Omental fat pad (tissue), 4 donors: ENCODE measurements around the gene ELMO2. TPM values are rescaled to one million over a fixed set of nuclear protein-coding genes. Genes with fewer than 3 reads are reported as not detected.

ENCODE experiments used
- ATAC-seq: fragments of 150-250 bp; one replicate; pipeline ENCODE4 v1.9.1; 2016; ENCODE audit warnings: mild to moderate bottlenecking, moderate library complexity; ENCODE audit not compliant: low FRiP score
- DNase-seq: peaks from one replicate; pipeline ENCODE4 v3.0.0-alpha.2; 2019; ENCODE audit warnings: low spot score
- CTCF ChIP-seq, 3 donors: fragments of 450-650 bp; IDR thresholded peaks; one replicate each; pipeline ENCODE4 v1.5.1; 2016 to 2017; ENCODE audit warnings: antibody characterized with exemption in 3 of 3, mild to moderate bottlenecking in 3 of 3, moderate library complexity in 2 of 3
- total RNA-seq, 4 donors: library from RNA; depleted of rRNA; stranded (reverse); fragments of >200 nt; gene quantifications; one replicate each; pipeline ENCODE4 v1.1.0, GENCODE V29; 2016

Gene ELMO2
- total RNA-seq, 4 donors from 2014 or later, result 30.7 to 57.6 (median 47.4) TPM

- ATAC-seq (peak; percentile 93), DNase-seq (peak; percentile 63)
- no peak for TF ChIP-seq CTCF (IDR thresholded peaks at IDR 0.05)
Measured at GRCh38 chr20:46363874-46364669, 42.3 kb downstream of the ELMO2 start.

- no peak for DNase-seq
Measured at GRCh38 chr20:46362921-46363867, 43.2 kb downstream of the ELMO2 start.

GRCh38 chr20:46361811-46362210, 44.6 kb downstream of the ELMO2 start:
- no peak for ATAC-seq
- no peak for DNase-seq
- no peak for TF ChIP-seq CTCF (IDR thresholded peaks at IDR 0.05)

More at GRCh38 chr20:46362921-46363867, 43.2 kb downstream of the ELMO2 start:
- no peak for ATAC-seq
- TF ChIP-seq CTCF (IDR thresholded peaks at IDR 0.05), result no peak

GRCh38 chr20:46361381-46361780, 45.0 kb downstream of the ELMO2 start:
- ATAC-seq (no peak), DNase-seq (no peak)
- no peak for TF ChIP-seq CTCF (IDR thresholded peaks at IDR 0.05)

GRCh38 chr20:46359233-46359751, 47.1 kb downstream of the ELMO2 start:
- DNase-seq (no peak), ATAC-seq (no peak)
- TF ChIP-seq CTCF (IDR thresholded peaks at IDR 0.05), result no peak

- DNase-seq (no peak), ATAC-seq (no peak)
- no peak for TF ChIP-seq CTCF (IDR thresholded peaks at IDR 0.05)
Measured at GRCh38 chr20:46358346-46359058, 47.9 kb downstream of the ELMO2 start.
